ENCODE results near the gene ARHGAP6.

Gene ARHGAP6

GRCh38 chrX:11665168-11666111 lies at the start of gene ARHGAP6:
Gene ARHGAP6 (minus strand): TSS chrX:11665920. CDS start chrX:11664828, 1,092 bp downstream.
- peak in 1 of 51 donors; percentile 0 for DNase-seq

GRCh38 chrX:11704725-11705495 lies 39.2 kb upstream of the ARHGAP6 start:
- DNase-seq: no peak

- no peak for DNase-seq
Observed at GRCh38 chrX:11703855-11704254, 38.1 kb upstream of the ARHGAP6 start.

- no peak for DNase-seq
Observed at GRCh38 chrX:11702965-11703631, 37.4 kb upstream of the ARHGAP6 start.

GRCh38 chrX:11702420-11702819 lies 36.7 kb upstream of the ARHGAP6 start:
- DNase-seq: no peak

GRCh38 chrX:11698702-11699101 lies 33.0 kb upstream of the ARHGAP6 start:
- DNase-seq: no peak

- DNase-seq: no peak
Observed at GRCh38 chrX:11688201-11688600, 22.5 kb upstream of the ARHGAP6 start.

- no peak for DNase-seq
Observed at GRCh38 chrX:11687157-11687556, 21.4 kb upstream of the ARHGAP6 start.

- no peak for DNase-seq
Observed at GRCh38 chrX:11683057-11683456, 17.3 kb upstream of the ARHGAP6 start.

- no peak for DNase-seq
Observed at GRCh38 chrX:11678158-11678557, 12.4 kb upstream of the ARHGAP6 start.

- no peak for DNase-seq
Observed at GRCh38 chrX:11672213-11672612, 6.5 kb upstream of the ARHGAP6 start.

GRCh38 chrX:11670316-11670715 lies 4.6 kb upstream of the ARHGAP6 start:
- no peak for DNase-seq

- no peak for DNase-seq
Observed at GRCh38 chrX:11666952-11667685, 1.4 kb upstream of the ARHGAP6 start.

GRCh38 chrX:11666164-11666563 lies 444 bp upstream of the ARHGAP6 start:
- no peak for DNase-seq

GRCh38 chrX:11664211-11665167 lies 1.2 kb downstream of the ARHGAP6 start:
- peak in 1 of 51 donors; percentile 0 for DNase-seq

GRCh38 chrX:11663875-11664210 lies 1.9 kb downstream of the ARHGAP6 start:
- DNase-seq: no peak

- DNase-seq: no peak
Observed at GRCh38 chrX:11655282-11656015, 10.3 kb downstream of the ARHGAP6 start.

GRCh38 chrX:11648705-11649519 lies 16.8 kb downstream of the ARHGAP6 start:
- no peak for DNase-seq

Data from hypothalamus (tissue), 51 donors.